Ovary (tissue), 3 donors: ENCODE measurements around the gene FBXL16.

Source experiments
- CTCF ChIP-seq, 3 donors: fragments of 450-650 bp in 2 of 3; fragments of 200-600 bp in 1 of 3; IDR thresholded peaks; one replicate each; pipeline versions ENCODE4 v1.5.1 to v1.8.0; 2016 to 2022; ENCODE audit warnings: antibody characterized with exemption in 3 of 3, mild to moderate bottlenecking in 1 of 3
- EP300 ChIP-seq: sonication (generic); formaldehyde crosslinking; IDR thresholded peaks from one replicate; pipeline ENCODE4 v1.6.1; 2017; ENCODE audit warnings: antibody characterized with exemption
- POLR2A ChIP-seq: fragments of 450-650 bp; IDR thresholded peaks from one replicate; pipeline ENCODE4 v1.6.1; 2017; ENCODE audit warnings: antibody characterized with exemption, mild to moderate bottlenecking, moderate library complexity
- donor health status: DM: no; HTN: no; CAD: no.

GRCh38 chr16:719815-720446 is 14.3 kb upstream of the FBXL16 start:
- TF ChIP-seq CTCF (IDR thresholded peaks at IDR 0.05) (no peak), POLR2A (no peak), EP300 (no peak)
